KMS-11 (cell line): ENCODE data around the gene SCAPER.

Source experiments
- H2AFZ ChIP-seq: fragments of 200-600 bp; sonication (generic); 2 replicates; pipeline ENCODE4 v1.6.1; 2016; ENCODE audit warnings: antibody characterized with exemption, mixed run types, low read depth
- H3K27ac ChIP-seq: fragments of 200-600 bp; sonication (generic); 2 replicates; pipeline ENCODE4 v1.6.1; 2016; ENCODE audit warnings: mild to moderate bottlenecking, mixed run types
- H3K27me3 ChIP-seq: fragments of 200-600 bp; sonication (generic); 2 replicates; pipeline ENCODE4 v1.6.1; 2017; ENCODE audit warnings: mild to moderate bottlenecking, low read depth, mixed run types, moderate library complexity; ENCODE audit not compliant: insufficient read depth
- H3K36me3 ChIP-seq: fragments of 200-600 bp; sonication (generic); 2 replicates; pipeline ENCODE4 v1.6.1; 2017; ENCODE audit warnings: mild to moderate bottlenecking, mixed run types; ENCODE audit not compliant: insufficient read depth
- H3K4me1 ChIP-seq: fragments of 200-600 bp; sonication (generic); 2 replicates; pipeline ENCODE4 v1.6.1; 2016; ENCODE audit warnings: mild to moderate bottlenecking, low read depth, mixed run types; ENCODE audit not compliant: poor library complexity, severe bottlenecking
- H3K4me2 ChIP-seq: fragments of 200-600 bp; sonication (generic); 2 replicates; pipeline ENCODE4 v1.7.0; 2016; ENCODE audit warnings: mild to moderate bottlenecking, mixed run types
- H3K4me3 ChIP-seq: fragments of 200-600 bp; sonication (generic); IDR thresholded peaks from 2 replicates; pipeline ENCODE4 v1.6.1; 2017; ENCODE audit warnings: low read depth, low read length, mixed read lengths; ENCODE audit not compliant: insufficient read depth
- H3K79me2 ChIP-seq: fragments of 200-600 bp; sonication (generic); 2 replicates; pipeline ENCODE4 v1.6.1; 2016; ENCODE audit warnings: low read depth, mixed run types; ENCODE audit not compliant: insufficient read depth
- H3K9ac ChIP-seq: fragments of 200-600 bp; sonication (generic); 2 replicates; pipeline ENCODE4 v1.6.1; 2016; ENCODE audit warnings: mild to moderate bottlenecking, mixed run types
- H4K20me1 ChIP-seq: fragments of 200-600 bp; sonication (generic); 2 replicates; pipeline ENCODE4 v1.6.1; 2016; ENCODE audit warnings: mild to moderate bottlenecking, mixed run types; ENCODE audit not compliant: insufficient read depth
- TF ChIP-seq, protein P1 (sequence below): fragments of 200-600 bp; sonication (generic); conservative IDR thresholded peaks from 2 replicates; pipeline ENCODE4 v1.6.1; 2017; ENCODE audit warnings: low read depth, mild to moderate bottlenecking, antibody characterized with exemption, low read length, moderate library complexity, mixed read lengths

SCAPER gene

DNA sequence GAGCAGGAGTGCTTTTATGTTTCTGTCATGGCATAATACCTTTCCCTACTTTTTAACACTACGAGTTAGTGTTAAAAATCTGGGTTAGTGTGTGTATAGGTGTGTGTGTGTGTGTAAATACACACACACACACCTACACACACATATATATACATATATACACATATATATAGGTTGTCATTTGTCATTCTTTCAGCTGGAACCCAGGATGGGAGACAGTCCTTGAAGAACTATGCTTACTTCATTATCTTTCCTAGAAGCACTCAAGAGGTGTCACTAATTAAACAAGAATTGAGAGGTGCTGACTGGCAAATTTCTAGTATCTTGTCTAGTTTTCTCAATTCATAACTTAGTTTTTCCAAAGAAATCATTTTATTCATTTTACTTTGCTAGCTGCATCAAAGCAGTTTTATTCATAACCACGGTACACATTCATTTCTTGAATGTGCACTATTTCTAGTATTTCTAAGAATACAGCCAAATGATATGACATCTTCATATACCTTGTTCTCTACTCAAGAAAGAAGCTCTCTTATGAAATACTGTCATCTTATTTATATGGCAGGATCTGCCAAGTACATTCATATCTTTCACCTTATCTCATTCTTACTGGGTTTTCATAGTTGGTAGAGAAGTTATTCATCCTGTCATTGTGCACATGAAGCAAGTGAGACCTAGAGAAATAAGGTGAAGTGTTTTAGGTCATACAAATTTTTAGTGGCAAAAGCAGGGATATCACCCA is 522.0 kb downstream of the SCAPER start:
- H3K27me3 ChIP-seq = no peaks in the 10 kb centered on the region
- no peaks in the 10 kb centered on the region for H3K79me2 ChIP-seq
- H2AFZ ChIP-seq = no peak overlapping the region
- TF ChIP-seq, protein P1, sequence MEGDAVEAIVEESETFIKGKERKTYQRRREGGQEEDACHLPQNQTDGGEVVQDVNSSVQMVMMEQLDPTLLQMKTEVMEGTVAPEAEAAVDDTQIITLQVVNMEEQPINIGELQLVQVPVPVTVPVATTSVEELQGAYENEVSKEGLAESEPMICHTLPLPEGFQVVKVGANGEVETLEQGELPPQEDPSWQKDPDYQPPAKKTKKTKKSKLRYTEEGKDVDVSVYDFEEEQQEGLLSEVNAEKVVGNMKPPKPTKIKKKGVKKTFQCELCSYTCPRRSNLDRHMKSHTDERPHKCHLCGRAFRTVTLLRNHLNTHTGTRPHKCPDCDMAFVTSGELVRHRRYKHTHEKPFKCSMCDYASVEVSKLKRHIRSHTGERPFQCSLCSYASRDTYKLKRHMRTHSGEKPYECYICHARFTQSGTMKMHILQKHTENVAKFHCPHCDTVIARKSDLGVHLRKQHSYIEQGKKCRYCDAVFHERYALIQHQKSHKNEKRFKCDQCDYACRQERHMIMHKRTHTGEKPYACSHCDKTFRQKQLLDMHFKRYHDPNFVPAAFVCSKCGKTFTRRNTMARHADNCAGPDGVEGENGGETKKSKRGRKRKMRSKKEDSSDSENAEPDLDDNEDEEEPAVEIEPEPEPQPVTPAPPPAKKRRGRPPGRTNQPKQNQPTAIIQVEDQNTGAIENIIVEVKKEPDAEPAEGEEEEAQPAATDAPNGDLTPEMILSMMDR = no peak
- H3K4me1 ChIP-seq = no peaks in the 10 kb centered on the region
- H3K4me3 ChIP-seq = no peak overlapping the region
- no peaks in the 10 kb centered on the region for H3K36me3 ChIP-seq
- no peaks in the 10 kb centered on the region for H4K20me1 ChIP-seq
- no peak overlapping the region for H3K9ac ChIP-seq
- no peak overlapping the region for H3K4me2 ChIP-seq
- H3K27ac ChIP-seq = no peak overlapping the region

DNA sequence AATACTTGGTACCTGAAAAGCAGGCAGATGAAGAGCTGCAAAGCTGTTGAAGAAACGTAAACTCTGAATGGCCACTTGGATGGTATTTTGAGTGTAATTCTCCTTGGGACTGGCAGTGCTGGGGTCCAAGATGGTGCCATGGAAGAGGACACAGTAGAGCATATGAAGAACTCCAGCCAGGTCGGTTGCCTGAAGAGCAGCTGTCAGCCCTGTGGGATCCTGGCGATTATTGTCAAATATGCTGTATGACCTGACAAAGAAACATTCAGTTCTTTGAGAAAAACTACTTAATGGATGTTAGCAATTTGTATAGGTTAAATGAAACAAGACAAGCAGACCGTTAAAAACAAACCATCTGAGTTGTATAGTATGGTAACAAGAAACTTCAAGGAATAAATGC is 523.8 kb downstream of the SCAPER start:
- TF ChIP-seq, protein P1 = no peak
- Histone ChIP-seq H3K36me3 (no peaks in the 10 kb centered on the region), H3K27me3 (no peaks in the 10 kb centered on the region), H4K20me1 (no peaks in the 10 kb centered on the region), H3K27ac (no peak overlapping the region), H3K4me3 (no peak overlapping the region), H3K4me2 (no peak overlapping the region), H3K4me1 (no peaks in the 10 kb centered on the region), H3K9ac (no peak overlapping the region), H3K79me2 (no peaks in the 10 kb centered on the region), H2AFZ (no peak overlapping the region)

DNA sequence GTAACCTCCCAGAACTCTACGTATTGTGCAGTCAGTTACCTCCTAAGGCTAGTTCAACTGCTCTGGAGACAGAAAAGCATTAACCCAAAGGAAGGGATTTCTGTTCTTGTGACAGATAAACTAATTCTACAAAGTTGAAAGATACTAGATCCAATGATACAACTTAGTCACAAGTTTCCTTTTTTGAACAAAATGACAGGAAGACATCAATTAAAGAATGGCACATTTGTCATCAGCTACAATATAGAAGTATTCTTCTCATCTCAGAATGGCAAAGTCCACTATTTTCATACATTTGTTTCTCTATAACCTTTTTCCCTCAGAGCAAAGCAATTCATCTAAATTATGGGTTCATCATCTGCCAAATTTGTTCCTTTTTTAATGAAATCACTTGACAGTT is 524.9 kb downstream of the SCAPER start:
- no peak overlapping the region for H3K4me3 ChIP-seq
- no peak overlapping the region for H3K4me2 ChIP-seq
- H3K4me1 ChIP-seq = no peaks in the 10 kb centered on the region
- H3K27ac ChIP-seq = no peak overlapping the region
- H4K20me1 ChIP-seq = no peaks in the 10 kb centered on the region
- H3K36me3 ChIP-seq = no peaks in the 10 kb centered on the region
- no peak overlapping the region for H3K9ac ChIP-seq
- H2AFZ ChIP-seq = no peak overlapping the region
- TF ChIP-seq, protein P1 = no peak
- H3K79me2 ChIP-seq = no peaks in the 10 kb centered on the region
- H3K27me3 ChIP-seq = no peaks in the 10 kb centered on the region

DNA sequence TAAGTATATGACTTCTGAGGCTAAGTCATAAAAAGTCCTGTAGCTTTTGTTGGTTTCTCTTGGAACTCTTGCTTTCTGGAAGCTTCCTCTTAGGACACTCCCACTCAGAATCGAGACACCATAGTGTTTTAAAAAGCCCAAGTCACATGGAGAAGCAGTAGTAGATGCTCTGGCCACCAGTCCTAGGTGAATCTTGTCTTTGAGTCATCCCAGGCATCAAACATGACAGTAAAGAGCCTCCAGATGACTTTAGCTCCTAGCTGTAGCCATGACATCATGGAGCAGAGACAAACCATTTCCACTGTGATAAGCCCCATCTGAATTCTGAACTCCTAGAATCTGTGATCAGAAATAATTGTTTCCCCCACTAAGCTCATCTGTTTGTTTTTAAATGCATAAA is 526.4 kb downstream of the SCAPER start:
- no peak overlapping the region for H3K4me2 ChIP-seq
- H4K20me1 ChIP-seq = no peaks in the 10 kb centered on the region
- TF ChIP-seq, protein P1 = no peak
- H3K4me1 ChIP-seq = no peaks in the 10 kb centered on the region
- no peaks in the 10 kb centered on the region for H3K27me3 ChIP-seq
- H3K36me3 ChIP-seq = no peaks in the 10 kb centered on the region
- no peak overlapping the region for H3K4me3 ChIP-seq
- no peak overlapping the region for H3K9ac ChIP-seq
- no peaks in the 10 kb centered on the region for H3K79me2 ChIP-seq
- H2AFZ ChIP-seq = no peak overlapping the region
- no peak overlapping the region for H3K27ac ChIP-seq
